ENCODE results near the gene SMIM23. TPM values are rescaled to one million over a fixed set of nuclear protein-coding genes. Genes with fewer than 3 reads are reported as not detected.
A peak's percentile ranks its signal among the peaks of the same experiment; 100 is the strongest.
"Not testable (repeated sequence)": the region's sequence is repeated elsewhere in the genome, so short reads cannot be mapped to it uniquely, and the experiment has no call there.

SMIM23 gene
- total and polyA plus RNA-seq, 4 donors: not detected

DNA sequence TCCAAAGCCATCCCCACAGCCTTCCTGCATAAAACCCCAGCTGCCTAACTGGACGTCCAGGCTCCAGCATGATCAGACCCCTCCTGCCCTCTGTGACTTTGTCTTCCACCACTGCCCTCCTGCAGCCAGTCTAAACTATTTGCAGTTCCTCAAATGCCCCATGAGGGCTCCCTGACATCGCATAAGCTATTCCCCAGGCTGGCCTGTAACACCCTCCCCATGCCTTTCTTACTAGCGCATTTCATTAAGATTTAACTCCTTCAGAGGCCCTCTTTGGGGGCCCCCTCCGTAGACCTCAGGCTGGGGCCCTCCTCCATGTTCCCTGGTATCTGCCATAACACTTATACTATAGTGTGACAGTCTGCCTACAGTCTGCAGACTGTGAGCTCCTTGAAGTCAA is 15.5 kb upstream of the SMIM23 start:
- H3K4me1 ChIP-seq (ENCODE audit: control insufficient read depth, insufficient read depth, low read length): no peaks in the 10 kb centered on the region
- no peak for DNase-seq (ENCODE audit: low read depth in 4 of 6, low spot score in 6 of 6)
- 31% methylated on average over 4 of the region's 4 CpGs for WGBS (ENCODE audit: insufficient coverage)

DNA sequence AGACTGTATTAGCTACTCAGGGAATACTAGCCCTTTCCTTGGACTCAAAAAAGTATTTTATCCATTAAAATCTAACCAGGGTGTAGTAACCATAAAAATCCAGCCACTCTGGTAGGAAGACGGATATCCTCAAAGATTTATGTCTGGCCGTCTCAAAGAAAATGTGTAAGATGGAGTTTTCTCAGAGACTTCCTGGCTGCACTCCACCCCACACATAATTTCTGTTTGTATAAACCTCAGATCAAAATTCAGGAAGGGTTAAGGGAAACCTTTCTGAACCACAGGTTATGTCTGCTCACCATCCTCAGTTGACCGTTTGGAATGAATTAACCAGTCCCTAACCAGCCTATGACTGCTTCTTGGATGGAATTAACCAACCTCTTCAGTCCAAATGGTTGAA is 13.8 kb upstream of the SMIM23 start:
- no peaks in the 10 kb centered on the region for H3K36me3 ChIP-seq (ENCODE audit: control insufficient read depth, insufficient read depth, low read length)
- no peaks in the 10 kb centered on the region for H3K4me1 ChIP-seq (ENCODE audit: control insufficient read depth, insufficient read depth, low read length)
- no peaks in the 10 kb centered on the region for H3K9me3 ChIP-seq (ENCODE audit: control insufficient read depth, insufficient read depth, low read length)
- no peak overlapping the region for H3K27ac ChIP-seq (ENCODE audit: low read depth, low read length)
- no CpG with 5 or more reads among the region's 3 CpGs for WGBS (ENCODE audit: insufficient coverage)
- no peak overlapping the region for H3K4me3 ChIP-seq (ENCODE audit: low read depth, low read length)
- no peaks in the 10 kb centered on the region for H3K27me3 ChIP-seq (ENCODE audit: control insufficient read depth, insufficient read depth, low read length)
- no peak for DNase-seq (ENCODE audit: low read depth in 4 of 6, low spot score in 6 of 6)

More for the DNA sequence above, 15.5 kb upstream of the SMIM23 start:
- H3K36me3 ChIP-seq (ENCODE audit: control insufficient read depth, insufficient read depth, low read length): no peaks in the 10 kb centered on the region
- H3K9me3 ChIP-seq (ENCODE audit: control insufficient read depth, insufficient read depth, low read length): no peaks in the 10 kb centered on the region
- no peak overlapping the region for H3K4me3 ChIP-seq (ENCODE audit: low read depth, low read length)
- H3K27me3 ChIP-seq (ENCODE audit: control insufficient read depth, insufficient read depth, low read length): no peaks in the 10 kb centered on the region
- no peak overlapping the region for H3K27ac ChIP-seq (ENCODE audit: low read depth, low read length)

- no peaks in the 10 kb centered on the region for H3K36me3 ChIP-seq (ENCODE audit: control insufficient read depth, insufficient read depth, low read length)
- no peak for DNase-seq (ENCODE audit: low read depth in 4 of 6, low spot score in 6 of 6)
- H3K4me1 ChIP-seq (ENCODE audit: control insufficient read depth, insufficient read depth, low read length): peaks cover 6% of the 10 kb centered on the region
- WGBS (ENCODE audit: insufficient coverage): 83% methylated on average over 2 of the region's 8 CpGs
- H3K27ac ChIP-seq (ENCODE audit: low read depth, low read length): no peak overlapping the region
- H3K4me3 ChIP-seq (ENCODE audit: low read depth, low read length): no peak overlapping the region
- no peaks in the 10 kb centered on the region for H3K9me3 ChIP-seq (ENCODE audit: control insufficient read depth, insufficient read depth, low read length)
- no peaks in the 10 kb centered on the region for H3K27me3 ChIP-seq (ENCODE audit: control insufficient read depth, insufficient read depth, low read length)
These were observed 12.5 kb upstream of the SMIM23 start for GRCh38 chr5:171773106-171773505.

- no peaks in the 10 kb centered on the region for H3K27me3 ChIP-seq (ENCODE audit: control insufficient read depth, insufficient read depth, low read length)
- H3K27ac ChIP-seq (ENCODE audit: low read depth, low read length): no peak overlapping the region
- no peak overlapping the region for H3K4me3 ChIP-seq (ENCODE audit: low read depth, low read length)
- H3K36me3 ChIP-seq (ENCODE audit: control insufficient read depth, insufficient read depth, low read length): no peaks in the 10 kb centered on the region
- H3K9me3 ChIP-seq (ENCODE audit: control insufficient read depth, insufficient read depth, low read length): no peaks in the 10 kb centered on the region
- WGBS (ENCODE audit: insufficient coverage): 92% methylated on average over 8 of the region's 9 CpGs
- H3K4me1 ChIP-seq (ENCODE audit: control insufficient read depth, insufficient read depth, low read length): peaks cover 6% of the 10 kb centered on the region
- DNase-seq (ENCODE audit: low read depth in 4 of 6, low spot score in 6 of 6): no peak
These were observed 11.2 kb upstream of the SMIM23 start for GRCh38 chr5:171774418-171774817.

GRCh38 chr5:171776213-171776612 is 9.4 kb upstream of the SMIM23 start:
- Histone ChIP-seq H3K4me1 (ENCODE audit: control insufficient read depth, insufficient read depth, low read length) (peaks cover 6% of the 10 kb centered on the region), H3K27ac (ENCODE audit: low read depth, low read length) (no peak overlapping the region), H3K27me3 (ENCODE audit: control insufficient read depth, insufficient read depth, low read length) (no peaks in the 10 kb centered on the region), H3K4me3 (ENCODE audit: low read depth, low read length) (no peak overlapping the region), H3K9me3 (ENCODE audit: control insufficient read depth, insufficient read depth, low read length) (no peaks in the 10 kb centered on the region), H3K36me3 (ENCODE audit: control insufficient read depth, insufficient read depth, low read length) (no peaks in the 10 kb centered on the region)
- WGBS (ENCODE audit: insufficient coverage): 67% methylated on average over 9 of the region's 12 CpGs
- no peak for DNase-seq (ENCODE audit: low read depth in 4 of 6, low spot score in 6 of 6)

DNA sequence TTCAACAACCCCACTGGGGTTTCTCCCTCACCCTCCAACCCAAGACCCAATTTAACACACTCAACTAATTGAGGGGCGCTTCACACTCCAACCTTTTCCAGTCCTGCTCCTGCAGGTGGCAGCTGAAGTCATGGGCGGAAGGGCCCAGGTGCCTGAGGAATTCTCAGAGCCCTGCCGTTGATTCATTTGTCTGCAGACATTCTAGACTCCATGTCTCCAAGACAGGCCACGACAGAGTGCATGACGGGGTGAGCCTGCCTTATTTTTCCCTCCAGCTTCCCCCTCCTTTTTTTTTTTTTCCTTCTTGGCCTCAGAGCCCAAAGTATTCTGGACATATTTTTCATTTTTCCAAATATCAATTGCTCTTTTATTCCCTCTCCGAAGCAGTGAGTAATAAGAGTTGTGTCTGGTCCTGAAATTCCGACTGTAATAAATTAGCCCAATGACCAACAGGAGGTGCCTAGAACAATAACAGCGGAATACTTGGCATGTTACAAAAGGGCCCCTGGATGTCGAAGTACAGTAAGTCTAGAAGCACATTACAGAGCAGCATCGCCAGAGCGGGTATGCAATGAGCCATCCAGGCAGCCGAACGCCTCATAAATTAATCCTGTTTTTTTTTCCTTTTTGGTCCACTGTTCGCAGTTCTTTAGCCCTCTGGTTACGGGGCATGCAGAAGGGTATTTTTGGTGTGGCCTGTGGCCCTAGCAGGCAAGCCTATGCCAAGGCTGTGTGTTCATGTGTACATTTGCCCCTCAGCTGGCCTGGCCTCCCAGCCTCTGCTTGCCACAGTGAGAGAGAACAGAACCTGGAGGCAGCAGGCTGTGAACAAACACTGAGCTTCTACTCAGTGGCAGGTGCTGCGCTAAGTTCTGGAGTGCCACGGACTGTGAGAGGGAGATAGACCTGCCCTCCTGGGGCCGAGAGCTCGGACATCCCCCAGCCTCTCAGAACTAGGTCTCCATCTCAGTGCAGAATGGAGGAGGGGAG is 8.6 kb upstream of the SMIM23 start:
- peak in 2 of 6 donors; percentile 23 to 33 for DNase-seq (ENCODE audit: low read depth in 4 of 6, low spot score in 6 of 6)
- Histone ChIP-seq H3K9me3 (ENCODE audit: control insufficient read depth, insufficient read depth, low read length) (no peaks in the 10 kb centered on the region), H3K4me1 (ENCODE audit: control insufficient read depth, insufficient read depth, low read length) (peaks cover 6% of the 10 kb centered on the region), H3K36me3 (ENCODE audit: control insufficient read depth, insufficient read depth, low read length) (no peaks in the 10 kb centered on the region), H3K27ac (ENCODE audit: low read depth, low read length) (no peak overlapping the region), H3K4me3 (ENCODE audit: low read depth, low read length) (no peak overlapping the region), H3K27me3 (ENCODE audit: control insufficient read depth, insufficient read depth, low read length) (no peaks in the 10 kb centered on the region)
- WGBS (ENCODE audit: insufficient coverage): 53% methylated on average over 14 of the region's 19 CpGs

- not testable (repeated sequence) for DNase-seq (ENCODE audit: low read depth in 4 of 6, low spot score in 6 of 6); H3K36me3 ChIP-seq (ENCODE audit: control insufficient read depth, insufficient read depth, low read length)
- 97% methylated on average over 3 of the region's 4 CpGs for WGBS (ENCODE audit: insufficient coverage)
These were observed 3.9 kb upstream of the SMIM23 start for GRCh38 chr5:171781744-171782143.

DNA sequence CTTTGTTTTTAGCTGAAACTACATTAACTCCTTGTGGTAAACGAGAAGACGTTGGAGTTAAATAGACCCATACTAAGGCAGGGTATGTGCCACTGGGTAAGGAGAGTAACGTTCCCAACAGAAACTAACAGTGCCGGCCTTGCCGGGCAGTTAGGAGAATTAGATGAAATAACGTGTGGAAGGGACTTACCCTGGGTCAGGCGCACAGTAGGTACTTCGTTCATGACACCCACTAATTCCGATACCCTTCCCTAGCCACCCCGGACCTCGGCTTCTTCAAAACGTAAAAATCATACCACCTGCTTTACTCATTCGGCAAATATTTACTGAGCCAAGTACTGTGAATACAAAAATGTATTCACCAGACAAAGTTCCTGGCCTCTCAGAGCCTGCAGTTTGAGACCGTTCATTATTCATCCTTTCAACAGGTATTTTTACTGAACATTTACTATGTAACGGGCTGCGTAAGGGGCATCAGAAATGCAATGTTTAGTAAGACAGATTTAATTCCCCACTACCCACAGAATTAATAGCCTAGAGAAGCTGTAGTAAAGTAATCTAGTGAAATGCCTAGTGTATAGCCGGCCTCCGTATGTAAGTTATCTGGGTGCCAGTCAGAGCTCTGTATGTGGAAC is 3.2 kb upstream of the SMIM23 start:
- WGBS (ENCODE audit: insufficient coverage): 95% methylated on average over 11 of the region's 18 CpGs
- Histone ChIP-seq H3K36me3 (ENCODE audit: control insufficient read depth, insufficient read depth, low read length) (no peaks in the 10 kb centered on the region), H3K4me3 (ENCODE audit: low read depth, low read length) (no peak overlapping the region), H3K27me3 (ENCODE audit: control insufficient read depth, insufficient read depth, low read length) (no peaks in the 10 kb centered on the region), H3K9me3 (ENCODE audit: control insufficient read depth, insufficient read depth, low read length) (no peaks in the 10 kb centered on the region), H3K27ac (ENCODE audit: low read depth, low read length) (no peak overlapping the region), H3K4me1 (ENCODE audit: control insufficient read depth, insufficient read depth, low read length) (peaks cover 2% of the 10 kb centered on the region)
- no peak for DNase-seq (ENCODE audit: low read depth in 4 of 6, low spot score in 6 of 6)

More at GRCh38 chr5:171781744-171782143, 3.9 kb upstream of the SMIM23 start:
- H3K27me3 ChIP-seq (ENCODE audit: control insufficient read depth, insufficient read depth, low read length); H3K27ac ChIP-seq (ENCODE audit: low read depth, low read length); H3K9me3 ChIP-seq (ENCODE audit: control insufficient read depth, insufficient read depth, low read length); H3K4me3 ChIP-seq (ENCODE audit: low read depth, low read length); H3K4me1 ChIP-seq (ENCODE audit: control insufficient read depth, insufficient read depth, low read length): not testable (repeated sequence)

DNA sequence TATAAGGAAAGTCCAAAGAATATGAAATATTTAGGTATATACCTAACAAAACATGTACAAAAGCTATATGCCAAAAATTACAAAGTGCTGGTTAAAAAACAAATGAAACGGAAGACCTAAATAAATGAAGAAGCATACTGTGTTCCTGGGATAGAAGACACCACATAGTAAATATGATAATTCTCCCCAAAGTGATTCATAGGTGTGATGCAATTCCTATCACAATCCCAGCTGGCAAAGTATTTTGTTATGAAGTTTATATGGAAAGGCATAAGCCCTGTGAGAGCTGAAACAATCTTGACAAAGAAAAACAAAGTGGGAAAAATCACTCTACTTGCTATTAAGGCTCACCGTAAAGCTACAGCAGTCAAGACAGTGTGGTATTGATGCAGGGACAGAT is 2.6 kb upstream of the SMIM23 start:
- DNase-seq (ENCODE audit: low read depth in 4 of 6, low spot score in 6 of 6): no peak
- H3K9me3 ChIP-seq (ENCODE audit: control insufficient read depth, insufficient read depth, low read length): no peaks in the 10 kb centered on the region
- H3K27me3 ChIP-seq (ENCODE audit: control insufficient read depth, insufficient read depth, low read length): no peaks in the 10 kb centered on the region
- H3K36me3 ChIP-seq (ENCODE audit: control insufficient read depth, insufficient read depth, low read length): no peaks in the 10 kb centered on the region
- no CpG with 5 or more reads among the region's 2 CpGs for WGBS (ENCODE audit: insufficient coverage)
- no peak overlapping the region for H3K27ac ChIP-seq (ENCODE audit: low read depth, low read length)
- H3K4me1 ChIP-seq (ENCODE audit: control insufficient read depth, insufficient read depth, low read length): no peaks in the 10 kb centered on the region
- no peak overlapping the region for H3K4me3 ChIP-seq (ENCODE audit: low read depth, low read length)
